G401.6 (cell line): ENCODE measurements around the gene PCDH15.

Source experiments
- FAIRE-seq: peaks from 2 replicates; lab custom pipeline; 2012; peaks lifted over from hg19 to GRCh38; lab: Jason Lieb, UNC

The PCDH15 gene

GRCh38 chr10:54800741-54801421 is at the start of gene PCDH15:
TSS of gene PCDH15 (minus strand) at chr10:54801231. CDS start at chr10:54664262, 136,969 bp downstream.
- FAIRE-seq = no peak

- no peak for FAIRE-seq
Measured at GRCh38 chr10:54843932-54844331, 42.9 kb upstream of the PCDH15 start.

- FAIRE-seq = peak; percentile 23
Measured at GRCh38 chr10:54843085-54843646, 42.1 kb upstream of the PCDH15 start.

GRCh38 chr10:54837479-54837878 is 36.4 kb upstream of the PCDH15 start:
- FAIRE-seq = no peak

- no peak for FAIRE-seq
Measured at GRCh38 chr10:54833029-54833428, 32.0 kb upstream of the PCDH15 start.

- FAIRE-seq = no peak
Measured at GRCh38 chr10:54826994-54827560, 26.0 kb upstream of the PCDH15 start.

GRCh38 chr10:54815583-54815982 is 14.6 kb upstream of the PCDH15 start:
- no peak for FAIRE-seq

GRCh38 chr10:54808186-54808935 is 7.3 kb upstream of the PCDH15 start:
- FAIRE-seq = no peak

- no peak for FAIRE-seq
Measured at GRCh38 chr10:54799506-54799905, 1.5 kb downstream of the PCDH15 start.

GRCh38 chr10:54797636-54798321 is 3.3 kb downstream of the PCDH15 start:
- FAIRE-seq = no peak

- FAIRE-seq = no peak
Measured at GRCh38 chr10:54796881-54797280, 4.2 kb downstream of the PCDH15 start.

- no peak for FAIRE-seq
Measured at GRCh38 chr10:54776622-54777021, 24.4 kb downstream of the PCDH15 start.

GRCh38 chr10:54772468-54773122 is 28.4 kb downstream of the PCDH15 start:
- no peak for FAIRE-seq

- FAIRE-seq = no peak
Measured at GRCh38 chr10:54769051-54769450, 32.0 kb downstream of the PCDH15 start.

- no peak for FAIRE-seq
Measured at GRCh38 chr10:54758791-54759190, 42.2 kb downstream of the PCDH15 start.

GRCh38 chr10:54749623-54750022 is 51.4 kb downstream of the PCDH15 start:
- FAIRE-seq = no peak

GRCh38 chr10:54745436-54745835 is 55.6 kb downstream of the PCDH15 start:
- FAIRE-seq = no peak

GRCh38 chr10:54742416-54742815 is 58.6 kb downstream of the PCDH15 start:
- FAIRE-seq = no peak

- FAIRE-seq = no peak
Measured at GRCh38 chr10:54728511-54728910, 72.5 kb downstream of the PCDH15 start.

- FAIRE-seq = no peak
Measured at GRCh38 chr10:54722075-54722474, 79.0 kb downstream of the PCDH15 start.

- FAIRE-seq = no peak
Measured at GRCh38 chr10:54710918-54711317, 90.1 kb downstream of the PCDH15 start.

- no peak for FAIRE-seq
Measured at GRCh38 chr10:54708591-54708990, 92.4 kb downstream of the PCDH15 start.
